ENCODE measurements around the gene ITGA6. TPM values are rescaled to one million over a fixed set of nuclear protein-coding genes. Genes with fewer than 3 reads are reported as not detected.
A peak's percentile ranks its signal among the peaks of the same experiment; 100 is the strongest.

ITGA6 gene
- total and polyA plus RNA-seq, 4 donors, result 58.2 to 113 (median 88.8) TPM

DNA sequence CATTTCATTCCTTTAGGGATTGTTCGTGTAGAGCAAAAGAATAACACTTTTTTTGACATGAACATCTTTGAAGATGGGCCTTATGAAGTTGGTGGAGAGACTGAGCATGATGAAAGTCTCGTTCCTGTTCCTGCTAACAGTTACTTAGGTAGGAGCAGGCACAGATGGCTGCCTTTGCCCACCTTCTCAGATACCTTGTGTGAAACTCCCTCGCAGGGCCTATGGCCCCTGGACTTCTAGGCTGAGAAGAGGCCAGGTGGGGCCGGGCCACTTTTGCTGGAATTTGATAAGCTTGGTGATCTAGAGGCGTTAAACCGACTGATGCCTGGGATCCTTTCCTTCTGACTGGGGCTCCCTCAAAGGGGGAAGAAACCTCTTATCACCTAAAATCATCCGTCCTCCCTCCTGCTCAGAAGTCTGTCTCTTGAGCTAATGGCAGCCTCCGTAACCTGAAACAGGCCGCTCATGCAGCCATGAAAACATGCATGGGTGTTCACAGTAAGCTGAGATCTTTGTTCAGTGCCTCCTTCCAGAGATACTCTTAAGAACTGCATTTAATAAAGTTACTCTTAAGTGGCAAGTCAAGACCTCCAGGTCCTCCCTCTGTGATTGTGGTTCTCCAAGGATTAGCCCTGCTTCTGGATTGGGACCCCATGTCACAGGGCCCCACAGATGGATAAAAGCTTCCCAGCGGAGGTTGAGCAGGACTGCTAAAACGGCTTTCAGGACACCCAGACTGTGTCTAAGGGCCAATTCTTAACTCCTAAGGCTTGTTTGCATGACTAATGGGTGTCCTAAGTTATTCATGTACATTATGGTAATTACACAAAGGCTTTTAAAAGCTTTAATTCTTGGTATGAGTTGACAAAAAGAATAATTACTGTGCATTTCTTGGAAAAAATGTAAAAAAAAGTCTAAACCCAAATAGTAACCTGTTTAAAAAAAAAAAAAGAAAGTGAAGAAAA lies 43.9 kb downstream of the ITGA6 start:
- H3K9me3 ChIP-seq (ENCODE audit: control insufficient read depth, insufficient read depth, low read length), result no peaks in the 10 kb centered on the region
- DNase-seq (ENCODE audit: low read depth in 4 of 6, low spot score in 6 of 6), result no peak
- 92% methylated on average over 6 of the region's 11 CpGs for WGBS (ENCODE audit: insufficient coverage)
- peaks cover 4% of the 10 kb centered on the region for H3K36me3 ChIP-seq (ENCODE audit: control insufficient read depth, insufficient read depth, low read length)
- no peak overlapping the region for H3K4me3 ChIP-seq (ENCODE audit: low read depth, low read length)
- no peaks in the 10 kb centered on the region for H3K4me1 ChIP-seq (ENCODE audit: control insufficient read depth, insufficient read depth, low read length)
- H3K27ac ChIP-seq (ENCODE audit: low read depth, low read length), result no peak overlapping the region
- H3K27me3 ChIP-seq (ENCODE audit: control insufficient read depth, insufficient read depth, low read length), result no peaks in the 10 kb centered on the region

DNA sequence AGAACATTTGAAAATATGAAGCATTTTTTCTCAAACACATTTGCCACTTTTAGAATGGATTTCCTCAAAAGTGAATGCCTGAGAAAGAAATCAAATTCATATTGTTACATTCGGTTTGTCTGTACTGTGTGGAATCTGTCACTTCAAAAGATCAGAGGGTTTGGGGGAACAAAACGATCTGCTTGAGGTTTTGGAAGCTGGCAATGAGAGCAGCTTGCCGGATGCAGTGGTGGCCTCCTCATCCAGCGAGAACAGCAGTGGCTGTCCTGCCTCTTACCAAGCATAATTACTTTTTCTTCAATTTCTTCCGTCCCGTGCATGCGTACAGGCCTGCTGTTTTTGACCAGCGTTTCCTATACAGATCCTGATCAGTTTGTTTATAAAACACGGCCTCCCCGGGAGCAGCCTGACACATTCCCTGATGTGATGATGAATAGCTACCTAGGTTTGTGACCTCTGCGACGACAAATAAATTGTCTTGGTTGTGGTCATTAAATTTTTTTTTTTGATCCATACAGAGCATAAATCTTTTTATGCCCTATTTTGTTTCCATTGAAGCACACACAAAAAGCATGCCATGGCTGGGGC lies 45.2 kb downstream of the ITGA6 start:
- Histone ChIP-seq H3K4me3 (ENCODE audit: low read depth, low read length) (no peak overlapping the region), H3K9me3 (ENCODE audit: control insufficient read depth, insufficient read depth, low read length) (no peaks in the 10 kb centered on the region), H3K36me3 (ENCODE audit: control insufficient read depth, insufficient read depth, low read length) (peaks cover 4% of the 10 kb centered on the region), H3K27me3 (ENCODE audit: control insufficient read depth, insufficient read depth, low read length) (no peaks in the 10 kb centered on the region), H3K4me1 (ENCODE audit: control insufficient read depth, insufficient read depth, low read length) (no peaks in the 10 kb centered on the region), H3K27ac (ENCODE audit: low read depth, low read length) (no peak overlapping the region)
- no peak for DNase-seq (ENCODE audit: low read depth in 4 of 6, low spot score in 6 of 6)
- WGBS (ENCODE audit: insufficient coverage), result 72% methylated on average over 6 of the region's 12 CpGs

DNA sequence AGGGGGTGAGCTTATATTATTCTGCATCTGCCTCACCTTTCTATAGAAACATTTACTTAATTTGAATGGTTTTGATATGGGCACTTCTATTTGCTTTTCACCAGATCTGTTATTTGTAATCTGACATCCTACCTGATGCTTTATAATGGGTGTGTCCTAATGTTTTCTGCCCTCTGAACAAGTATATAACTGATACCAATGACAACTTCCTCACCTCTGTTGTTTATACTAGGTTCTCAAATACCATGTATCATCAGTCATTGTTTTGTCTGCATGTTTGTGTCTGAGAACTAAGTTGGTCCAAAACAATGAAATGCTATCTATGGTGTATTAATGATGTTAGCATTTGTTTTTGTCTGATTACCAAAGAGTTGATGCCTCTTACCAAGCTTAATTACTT lies 45.8 kb downstream of the ITGA6 start:
- no peak for DNase-seq (ENCODE audit: low read depth in 4 of 6, low spot score in 6 of 6)
- Histone ChIP-seq H3K27me3 (ENCODE audit: control insufficient read depth, insufficient read depth, low read length) (no peaks in the 10 kb centered on the region), H3K27ac (ENCODE audit: low read depth, low read length) (no peak overlapping the region), H3K9me3 (ENCODE audit: control insufficient read depth, insufficient read depth, low read length) (no peaks in the 10 kb centered on the region), H3K36me3 (ENCODE audit: control insufficient read depth, insufficient read depth, low read length) (peaks cover 4% of the 10 kb centered on the region), H3K4me3 (ENCODE audit: low read depth, low read length) (no peak overlapping the region), H3K4me1 (ENCODE audit: control insufficient read depth, insufficient read depth, low read length) (no peaks in the 10 kb centered on the region)

GRCh38 chr2:172478353-172478752 lies 51.0 kb downstream of the ITGA6 start:
- Histone ChIP-seq H3K4me1 (ENCODE audit: control insufficient read depth, insufficient read depth, low read length) (peaks cover 6% of the 10 kb centered on the region), H3K36me3 (ENCODE audit: control insufficient read depth, insufficient read depth, low read length) (peaks cover 6% of the 10 kb centered on the region), H3K27ac (ENCODE audit: low read depth, low read length) (no peak overlapping the region), H3K27me3 (ENCODE audit: control insufficient read depth, insufficient read depth, low read length) (no peaks in the 10 kb centered on the region), H3K4me3 (ENCODE audit: low read depth, low read length) (no peak overlapping the region), H3K9me3 (ENCODE audit: control insufficient read depth, insufficient read depth, low read length) (no peaks in the 10 kb centered on the region)
- WGBS (ENCODE audit: insufficient coverage), result 79% methylated on average over 7 of the region's 8 CpGs
- no peak for DNase-seq (ENCODE audit: low read depth in 4 of 6, low spot score in 6 of 6)

DNA sequence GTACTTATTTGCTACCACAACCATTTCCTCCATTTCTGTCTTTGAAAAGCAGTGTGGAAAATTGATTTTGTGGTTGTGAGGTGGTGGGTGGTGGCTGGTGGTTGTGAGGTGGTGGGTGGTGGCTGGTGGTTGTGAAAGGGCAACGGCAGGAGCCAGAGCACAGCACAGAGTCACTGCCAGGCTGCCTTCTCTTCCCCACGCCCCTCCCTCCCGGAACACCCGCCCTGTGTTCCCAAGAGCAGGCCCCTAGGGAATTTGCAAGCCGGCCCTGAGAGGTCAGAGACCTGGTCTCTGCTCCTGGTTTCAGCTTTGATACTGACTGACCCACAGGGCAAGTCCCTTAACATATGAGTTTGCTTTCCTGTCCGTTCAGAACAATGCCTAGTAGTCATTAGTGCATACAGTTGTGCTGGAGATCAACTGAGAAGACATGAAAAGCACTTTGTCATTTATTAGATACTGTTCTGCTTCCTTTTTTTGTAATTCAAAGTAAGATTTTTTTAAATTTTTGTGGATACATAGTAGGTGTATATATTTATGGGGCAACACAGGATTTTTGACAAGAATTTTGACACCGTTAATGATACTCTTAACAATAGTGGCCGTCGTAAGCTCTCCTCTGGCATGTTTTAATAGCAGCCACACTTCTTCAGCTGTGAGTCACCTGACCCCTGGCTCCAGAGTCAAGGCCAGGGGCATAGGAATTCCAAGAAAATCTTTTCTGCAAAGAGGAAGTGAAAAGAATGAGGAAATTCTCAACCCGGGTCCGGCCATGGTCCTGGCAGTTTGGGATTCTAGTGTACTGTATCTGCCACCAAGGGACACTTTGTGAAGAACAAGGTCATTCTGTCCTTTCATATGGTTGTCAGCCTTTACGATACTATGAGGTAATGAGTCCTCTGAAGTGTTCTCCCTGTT lies 53.2 kb downstream of the ITGA6 start:
- DNase-seq (ENCODE audit: low read depth in 4 of 6, low spot score in 6 of 6), result no peak
- H3K27ac ChIP-seq (ENCODE audit: low read depth, low read length), result no peak overlapping the region
- WGBS (ENCODE audit: insufficient coverage), result 63% methylated on average over 9 of the region's 12 CpGs
- peaks cover 3% of the 10 kb centered on the region for H3K36me3 ChIP-seq (ENCODE audit: control insufficient read depth, insufficient read depth, low read length)
- no peak overlapping the region for H3K4me3 ChIP-seq (ENCODE audit: low read depth, low read length)
- H3K4me1 ChIP-seq (ENCODE audit: control insufficient read depth, insufficient read depth, low read length), result peaks cover 6% of the 10 kb centered on the region
- H3K9me3 ChIP-seq (ENCODE audit: control insufficient read depth, insufficient read depth, low read length), result no peaks in the 10 kb centered on the region
- H3K27me3 ChIP-seq (ENCODE audit: control insufficient read depth, insufficient read depth, low read length), result no peaks in the 10 kb centered on the region

- peaks cover 3% of the 10 kb centered on the region for H3K36me3 ChIP-seq (ENCODE audit: control insufficient read depth, insufficient read depth, low read length)
- WGBS (ENCODE audit: insufficient coverage), result 13% methylated on average over 4 of the region's 7 CpGs
- peak in 2 of 6 donors; percentile 38 to 49 for DNase-seq (ENCODE audit: low read depth in 4 of 6, low spot score in 6 of 6)
- H3K9me3 ChIP-seq (ENCODE audit: control insufficient read depth, insufficient read depth, low read length), result no peaks in the 10 kb centered on the region
- H3K4me1 ChIP-seq (ENCODE audit: control insufficient read depth, insufficient read depth, low read length), result peaks cover 6% of the 10 kb centered on the region
- H3K27ac ChIP-seq (ENCODE audit: low read depth, low read length), result no peak overlapping the region
- no peaks in the 10 kb centered on the region for H3K27me3 ChIP-seq (ENCODE audit: control insufficient read depth, insufficient read depth, low read length)
- H3K4me3 ChIP-seq (ENCODE audit: low read depth, low read length), result no peak overlapping the region
Observed at GRCh38 chr2:172481507-172482262, 54.3 kb downstream of the ITGA6 start.

- 68% methylated on average over 4 of the region's 4 CpGs for WGBS (ENCODE audit: insufficient coverage)
- H3K36me3 ChIP-seq (ENCODE audit: control insufficient read depth, insufficient read depth, low read length), result no peaks in the 10 kb centered on the region
Observed at GRCh38 chr2:172484253-172484652, 56.9 kb downstream of the ITGA6 start.

DNA sequence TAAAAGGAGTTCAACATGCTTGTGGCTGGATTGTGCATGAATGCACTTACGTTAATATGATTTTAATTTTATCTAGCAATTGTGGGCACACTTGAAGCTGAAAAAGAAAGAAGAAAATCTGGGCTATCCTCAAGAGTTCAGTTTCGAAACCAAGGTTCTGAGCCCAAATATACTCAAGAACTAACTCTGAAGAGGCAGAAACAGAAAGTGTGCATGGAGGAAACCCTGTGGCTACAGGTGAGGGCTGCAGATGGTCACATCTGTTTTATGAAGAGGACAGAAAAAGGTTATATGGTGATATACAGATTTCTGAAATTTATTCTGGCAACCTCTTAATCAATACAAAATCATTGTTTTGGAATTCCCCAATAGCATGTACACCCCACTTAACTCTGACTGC lies 57.3 kb downstream of the ITGA6 start:
- H3K27ac ChIP-seq (ENCODE audit: low read depth, low read length), result no peak overlapping the region
- H3K9me3 ChIP-seq (ENCODE audit: control insufficient read depth, insufficient read depth, low read length), result no peaks in the 10 kb centered on the region
- no peak overlapping the region for H3K4me3 ChIP-seq (ENCODE audit: low read depth, low read length)
- no peaks in the 10 kb centered on the region for H3K27me3 ChIP-seq (ENCODE audit: control insufficient read depth, insufficient read depth, low read length)
- no peaks in the 10 kb centered on the region for H3K36me3 ChIP-seq (ENCODE audit: control insufficient read depth, insufficient read depth, low read length)
- WGBS (ENCODE audit: insufficient coverage), result no CpG with 5 or more reads among the region's 2 CpGs
- no peak for DNase-seq (ENCODE audit: low read depth in 4 of 6, low spot score in 6 of 6)
- H3K4me1 ChIP-seq (ENCODE audit: control insufficient read depth, insufficient read depth, low read length), result peaks cover 6% of the 10 kb centered on the region

More at GRCh38 chr2:172484253-172484652, 56.9 kb downstream of the ITGA6 start:
- H3K4me1 ChIP-seq (ENCODE audit: control insufficient read depth, insufficient read depth, low read length), result peaks cover 6% of the 10 kb centered on the region
- no peak overlapping the region for H3K27ac ChIP-seq (ENCODE audit: low read depth, low read length)
- H3K27me3 ChIP-seq (ENCODE audit: control insufficient read depth, insufficient read depth, low read length), result no peaks in the 10 kb centered on the region
- no peak overlapping the region for H3K4me3 ChIP-seq (ENCODE audit: low read depth, low read length)
- H3K9me3 ChIP-seq (ENCODE audit: control insufficient read depth, insufficient read depth, low read length), result no peaks in the 10 kb centered on the region
- DNase-seq (ENCODE audit: low read depth in 4 of 6, low spot score in 6 of 6), result peak in 3 of 6 donors; percentile 36 to 86 (median 67)

DNA sequence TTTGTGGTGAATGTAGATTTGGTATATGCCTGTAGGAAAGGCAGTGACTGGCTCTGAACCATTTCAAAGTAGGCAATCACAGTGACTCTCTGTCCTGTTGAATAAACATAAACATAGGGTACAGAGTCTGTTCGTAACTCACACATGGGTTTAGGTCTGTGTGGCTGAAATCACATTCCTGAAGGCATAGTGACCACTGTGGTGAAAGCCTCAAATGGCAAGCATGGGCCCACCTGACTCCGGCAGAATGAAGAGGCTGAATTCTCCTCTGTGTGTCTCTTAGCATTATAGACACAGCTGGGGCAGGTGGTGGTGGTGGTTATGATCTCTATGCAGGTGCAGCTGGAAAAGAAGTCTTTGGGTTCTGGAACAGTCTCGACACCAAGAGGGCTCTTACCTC lies 61.2 kb downstream of the ITGA6 start:
- no peaks in the 10 kb centered on the region for H3K4me1 ChIP-seq (ENCODE audit: control insufficient read depth, insufficient read depth, low read length)
- H3K27ac ChIP-seq (ENCODE audit: low read depth, low read length), result no peak overlapping the region
- no peak for DNase-seq (ENCODE audit: low read depth in 4 of 6, low spot score in 6 of 6)
- no peak overlapping the region for H3K4me3 ChIP-seq (ENCODE audit: low read depth, low read length)
- WGBS (ENCODE audit: insufficient coverage), result 82% methylated on average over 3 of the region's 3 CpGs
- H3K9me3 ChIP-seq (ENCODE audit: control insufficient read depth, insufficient read depth, low read length), result no peaks in the 10 kb centered on the region
- no peaks in the 10 kb centered on the region for H3K27me3 ChIP-seq (ENCODE audit: control insufficient read depth, insufficient read depth, low read length)
- H3K36me3 ChIP-seq (ENCODE audit: control insufficient read depth, insufficient read depth, low read length), result peaks cover 3% of the 10 kb centered on the region
